AML-193 (cell line): ENCODE results near the gene ARHGEF19.
"Not testable (repeated sequence)": the region's sequence is repeated elsewhere in the genome, so short reads cannot be mapped to it uniquely, and the experiment has no call there.

Experiments used
- DNase-seq, 2 experiments: peaks; one replicate each; lab custom pipeline; 2025; lab: John Stamatoyannopoulos, UW

ARHGEF19 gene

DNA sequence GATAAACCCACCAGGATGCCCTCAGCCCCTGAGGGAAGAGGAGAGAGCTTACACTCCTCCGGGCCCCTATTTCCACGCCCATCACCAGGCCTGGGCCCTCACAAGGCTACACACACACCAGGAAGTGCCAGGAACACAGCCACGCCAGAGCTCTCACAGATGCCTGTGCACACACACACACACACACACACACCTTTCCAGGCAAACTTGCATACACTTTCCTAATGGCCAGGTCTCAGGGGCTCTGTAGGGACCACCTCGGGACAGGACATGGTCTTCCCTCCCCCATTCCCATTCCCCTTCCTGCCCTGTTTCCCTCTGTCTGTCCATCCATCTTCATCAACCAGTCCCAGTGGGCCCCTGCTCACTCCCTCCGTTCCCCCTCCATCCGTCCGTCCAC lies 46.9 kb downstream of the ARHGEF19 start:
- no peak for DNase-seq

DNA sequence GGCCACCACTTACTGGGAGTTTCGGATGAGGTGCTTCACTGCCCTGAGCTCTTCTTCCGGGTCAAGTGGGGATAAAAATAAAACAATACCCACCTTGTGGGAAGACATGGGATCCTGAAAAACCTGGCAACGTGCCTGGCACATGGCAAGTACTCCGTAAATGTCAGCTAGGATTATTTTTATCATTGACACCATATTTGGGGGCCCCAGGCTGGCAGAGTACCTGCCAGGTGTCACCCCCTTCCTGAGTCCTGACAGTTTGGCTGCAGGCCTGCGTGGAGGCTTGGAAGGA lies 47.4 kb downstream of the ARHGEF19 start:
- DNase-seq: no peak

DNA sequence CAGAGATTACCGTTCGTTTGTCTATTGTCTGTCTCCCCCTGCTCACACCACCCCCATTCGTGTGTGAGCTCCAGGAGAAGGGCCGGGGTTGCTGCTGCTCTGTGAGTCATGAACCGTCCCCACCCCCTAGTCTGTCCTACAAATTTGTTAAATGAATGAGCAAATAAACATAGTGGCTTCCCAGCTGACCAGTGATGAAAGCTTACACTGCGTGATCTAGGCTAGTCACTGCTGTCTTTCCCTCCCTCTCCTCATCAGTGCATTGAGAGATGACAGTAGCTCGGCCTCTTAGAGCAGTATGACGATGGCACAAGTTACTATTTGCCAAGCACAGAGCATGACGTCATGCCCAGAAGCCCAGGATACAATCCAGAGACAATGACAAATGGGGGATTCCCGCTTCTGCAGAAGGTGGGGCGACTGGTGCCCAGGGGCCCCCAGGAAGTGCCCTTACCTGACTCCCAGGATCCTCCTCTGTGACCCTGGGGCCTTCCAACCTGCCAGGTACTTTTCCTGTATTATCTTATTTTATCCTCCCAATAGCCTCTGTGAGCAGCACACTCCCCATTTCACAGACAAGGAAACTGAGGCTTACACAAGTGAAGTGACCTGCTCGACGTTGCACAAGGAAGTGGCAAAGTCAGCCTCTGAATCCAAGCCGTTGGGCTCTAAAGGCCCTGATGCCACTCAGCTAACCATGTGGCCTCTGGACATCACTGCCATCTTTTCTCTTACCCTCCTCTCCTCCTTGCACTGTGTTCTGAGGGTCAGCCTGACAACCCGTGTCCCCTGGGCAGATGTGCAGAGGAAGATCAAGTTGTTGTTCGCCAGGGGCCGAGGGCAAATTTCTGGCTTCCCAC lies 48.0 kb downstream of the ARHGEF19 start:
- DNase-seq: no peak

DNA sequence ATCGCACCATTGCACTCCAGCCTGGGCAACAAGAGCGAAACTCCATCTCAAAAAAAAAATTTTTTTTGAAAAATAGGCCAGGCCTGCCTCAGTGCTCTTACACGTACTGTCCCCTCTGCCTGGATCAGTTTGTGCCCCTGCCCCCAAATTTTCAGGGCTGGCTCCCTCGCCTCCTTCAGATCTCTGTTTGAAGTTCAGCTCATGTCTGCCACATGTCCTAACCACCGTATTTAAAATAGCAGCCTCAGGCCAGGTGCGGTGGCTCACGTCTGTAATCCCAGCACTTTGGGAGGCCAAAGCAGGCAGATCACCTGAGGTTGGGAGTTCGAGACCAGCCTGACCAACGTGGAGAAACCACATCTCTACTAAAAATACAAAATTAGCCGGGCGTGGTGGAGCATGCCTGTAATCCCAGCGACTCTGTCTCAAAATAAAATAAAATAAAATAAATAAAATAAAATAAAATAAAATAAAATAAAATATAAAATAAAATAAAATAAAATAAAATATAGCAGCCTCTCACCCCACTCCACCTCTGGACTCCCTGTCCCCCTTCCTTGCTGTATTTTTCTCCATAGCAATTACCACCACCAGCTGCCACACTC lies 48.7 kb downstream of the ARHGEF19 start:
- DNase-seq: not testable (repeated sequence)

DNA sequence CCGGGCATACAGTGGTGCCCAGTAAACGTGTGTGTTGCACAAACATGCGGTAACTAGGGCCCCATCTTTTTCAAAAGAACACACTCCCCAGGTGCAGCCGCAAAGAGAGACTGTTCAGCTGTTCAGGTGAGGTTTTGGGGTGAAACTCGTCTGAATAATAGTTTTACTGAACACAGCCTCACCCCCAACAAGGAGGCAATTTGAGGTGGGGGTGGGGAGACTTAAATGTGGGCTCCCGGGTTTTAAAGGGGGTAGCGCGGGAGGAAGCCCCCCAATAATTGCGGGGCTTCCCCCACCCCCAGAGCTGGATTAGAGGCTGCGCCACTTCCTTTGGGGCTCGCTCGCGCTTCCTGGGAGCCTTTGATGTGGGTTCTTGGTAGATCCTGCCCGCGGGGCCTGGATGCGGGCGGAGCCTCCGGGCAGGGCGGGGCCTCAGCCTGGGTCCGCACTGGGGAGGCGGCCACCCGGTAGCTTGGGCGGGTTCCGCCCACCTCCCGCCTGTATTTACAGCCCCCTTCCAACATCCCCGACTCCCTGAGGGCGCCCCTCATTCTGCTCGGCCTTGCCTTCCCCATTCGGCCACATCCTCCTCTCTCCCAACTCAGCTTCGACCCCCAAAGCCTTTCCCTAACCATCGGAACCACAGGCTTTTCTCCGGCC lies 50.2 kb downstream of the ARHGEF19 start:
- DNase-seq: no peak

DNA sequence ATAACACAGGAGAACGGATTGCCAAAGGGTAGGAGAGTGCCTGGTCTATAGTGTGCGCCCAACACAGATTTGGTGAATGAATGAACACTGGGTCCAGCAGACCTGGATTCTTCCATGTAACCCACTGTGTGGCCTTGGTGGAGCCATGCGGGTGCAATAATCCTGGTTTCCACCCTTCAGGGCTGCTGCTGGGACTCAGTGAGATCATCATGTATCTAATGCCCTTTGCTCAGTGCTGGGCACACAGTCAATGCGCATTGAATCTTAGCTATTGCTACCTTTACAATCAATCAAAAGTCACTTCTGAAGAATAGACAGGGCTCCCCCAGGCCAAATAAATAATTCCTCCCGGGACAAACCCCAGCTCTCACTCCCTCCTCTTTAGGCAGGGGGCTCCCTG lies 50.7 kb downstream of the ARHGEF19 start:
- DNase-seq: no peak

DNA sequence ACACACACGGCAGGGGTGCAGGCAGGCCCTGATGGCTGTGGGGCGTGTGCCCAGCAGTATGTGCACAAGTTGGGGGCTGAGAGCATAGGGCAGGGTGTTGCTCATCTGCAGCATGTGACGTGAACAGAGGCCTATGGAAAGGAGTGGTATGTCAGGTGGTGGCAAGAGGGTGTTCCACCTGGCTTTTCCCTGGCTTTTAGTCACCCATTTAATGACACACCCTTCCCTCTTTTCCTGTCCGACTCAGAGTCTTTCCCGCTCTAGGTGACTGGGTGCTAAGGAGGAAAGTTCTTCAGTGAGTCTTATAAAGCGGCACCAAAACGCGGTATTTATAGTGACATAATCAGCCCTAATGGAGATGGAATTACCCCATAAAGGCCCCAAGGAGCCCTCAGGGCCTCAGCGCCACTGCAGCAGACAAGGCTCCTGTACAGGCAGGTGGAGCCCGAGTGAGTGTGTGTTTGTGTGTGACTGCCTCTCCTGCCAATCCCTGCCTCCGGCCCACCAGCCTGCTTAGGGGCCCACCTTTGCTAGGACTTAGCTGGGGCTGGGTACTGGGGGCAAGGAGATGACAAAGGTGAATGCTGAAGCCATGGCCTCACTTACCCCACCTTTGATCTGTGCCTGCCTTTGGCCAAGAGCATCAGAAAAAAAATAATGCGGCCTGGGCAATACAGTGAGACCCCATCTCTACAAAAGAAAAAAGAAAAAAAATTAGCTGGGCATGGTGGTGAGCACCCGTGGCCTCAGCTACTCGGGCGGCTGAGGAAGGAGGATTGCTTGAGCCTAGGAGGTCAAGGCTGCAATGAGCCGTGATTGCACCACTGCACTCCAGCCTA lies 53.2 kb downstream of the ARHGEF19 start:
- DNase-seq: no peak

DNA sequence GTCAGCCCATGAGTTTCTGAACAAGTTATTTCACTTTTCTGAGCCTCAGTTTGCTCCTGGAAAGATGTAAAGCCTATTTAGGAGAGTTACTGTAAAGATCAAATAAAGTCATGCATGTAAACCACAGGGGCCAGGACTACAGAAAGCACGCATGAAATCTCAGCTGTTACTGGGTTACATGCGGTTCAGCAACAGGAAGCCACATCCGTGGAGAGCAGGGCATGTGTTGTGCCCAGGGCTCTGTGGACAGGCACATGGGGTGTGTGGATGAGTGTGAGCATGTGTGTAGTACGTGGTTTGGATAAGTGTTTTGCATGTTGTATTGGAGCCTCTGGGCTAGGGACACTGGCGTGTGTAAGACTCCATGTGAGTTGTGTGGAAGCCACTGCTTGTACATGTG lies 54.4 kb downstream of the ARHGEF19 start:
- no peak for DNase-seq

DNA sequence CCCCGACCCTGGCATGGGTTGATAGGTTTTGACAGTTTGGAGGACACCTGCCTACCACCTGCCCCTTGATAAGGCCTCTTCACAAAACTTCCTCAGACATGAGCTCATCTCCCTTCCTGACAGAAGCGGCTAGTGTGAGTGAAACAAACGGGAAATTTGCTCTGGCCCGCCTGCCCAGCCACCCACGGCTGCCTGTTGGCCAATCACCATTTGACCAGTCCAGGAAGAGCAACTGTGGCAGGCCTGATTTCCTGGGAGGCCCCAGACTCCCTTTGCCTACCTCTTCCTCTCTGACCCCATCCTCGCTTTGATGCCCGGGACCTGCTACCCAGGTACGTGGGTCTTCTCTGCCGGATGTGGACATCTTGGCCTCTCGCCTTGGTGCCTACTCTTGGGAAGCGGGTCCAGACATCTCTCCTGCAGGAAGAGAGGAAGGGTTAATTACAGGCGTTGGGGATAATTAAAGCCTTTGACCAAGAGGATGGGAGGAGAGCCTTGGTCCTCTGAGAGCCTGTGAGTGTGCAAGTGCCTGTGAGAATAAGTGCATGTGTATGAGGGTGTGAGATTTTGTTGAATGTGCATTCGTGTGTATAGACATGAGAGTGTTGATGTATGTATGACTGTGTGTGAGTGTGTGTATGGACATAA lies 55.5 kb downstream of the ARHGEF19 start:
- DNase-seq: no peak

DNA sequence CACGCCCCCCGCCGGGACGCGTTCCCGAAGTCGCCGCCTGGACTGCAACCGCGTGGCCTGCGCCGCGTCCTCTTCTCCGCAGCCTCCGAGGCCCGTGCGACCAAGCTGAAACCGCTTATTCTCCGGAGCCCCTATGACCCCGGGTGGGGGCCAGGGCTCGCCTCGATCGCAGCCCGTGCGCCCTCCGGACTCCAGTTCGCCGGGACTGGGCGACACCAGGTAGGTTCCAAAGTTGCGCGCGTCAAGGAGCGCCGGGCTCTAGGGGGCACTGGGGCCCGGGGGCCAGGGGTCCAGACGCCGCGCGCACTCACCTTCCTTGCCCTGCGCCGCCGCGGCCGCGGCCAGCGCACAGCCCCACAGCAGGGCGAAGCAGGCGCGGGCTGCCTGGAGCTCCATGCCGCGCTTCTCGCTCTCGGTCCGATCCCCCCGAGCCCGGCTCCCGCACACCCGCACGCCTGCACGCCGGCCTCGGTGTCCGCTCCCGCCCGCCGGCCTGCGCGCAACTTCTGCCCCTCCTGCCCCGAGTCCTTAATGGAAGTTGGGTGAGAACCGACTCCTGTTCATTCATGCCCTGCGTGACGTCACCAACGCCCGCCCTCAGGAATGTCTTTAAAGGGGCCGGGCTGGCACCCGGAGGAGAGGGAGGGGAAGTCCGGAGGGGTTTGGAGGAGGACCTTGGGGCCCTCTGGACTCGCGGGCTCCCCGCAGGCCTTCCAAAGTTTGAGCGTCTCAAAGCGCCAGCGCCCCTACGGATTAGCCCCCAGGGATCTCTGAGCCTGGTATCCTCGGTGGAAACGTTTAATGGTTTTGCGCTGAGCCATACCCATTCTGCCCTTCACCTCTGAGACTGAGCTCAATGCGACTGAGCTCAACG lies 56.7 kb downstream of the ARHGEF19 start, which contains the start of gene EPHA2:
EPHA2 (minus strand) TSS at position 533 of the 874 bp plus-strand sequence; CDS start at position 396, 137 bp downstream.
- no peak for DNase-seq

DNA sequence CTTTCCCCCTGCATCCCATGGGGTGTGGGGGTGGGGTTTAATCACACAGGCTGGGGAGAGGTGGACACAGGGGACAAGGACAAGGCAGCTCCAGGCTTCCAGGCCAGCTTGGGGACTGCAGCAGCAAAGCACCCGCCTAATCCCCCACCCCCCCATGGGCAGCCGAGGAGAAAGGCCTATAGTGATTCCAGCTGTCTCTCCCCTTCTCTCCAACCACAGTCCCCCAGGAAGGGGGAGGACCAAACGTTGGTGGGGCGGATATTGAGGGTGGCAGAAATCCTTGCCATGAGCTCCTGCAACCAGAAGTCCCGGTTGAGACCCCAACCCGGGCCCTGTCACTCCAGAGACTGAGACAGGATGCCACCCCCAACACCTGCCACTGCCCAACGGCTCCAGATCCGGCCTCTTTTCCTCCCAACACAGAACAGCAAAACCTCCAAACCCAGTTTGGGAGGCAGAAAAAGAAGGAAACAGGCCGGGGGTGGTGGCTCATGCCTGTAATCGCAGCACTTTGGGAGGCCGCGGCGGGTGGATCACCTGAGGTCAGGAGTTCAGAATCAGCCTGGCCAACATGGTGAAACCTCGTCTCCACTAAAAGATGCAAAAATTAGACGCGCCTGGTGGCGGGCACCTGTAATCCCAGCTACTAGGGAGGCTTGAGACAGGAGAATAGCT lies 58.3 kb downstream of the ARHGEF19 start:
- DNase-seq: no peak

DNA sequence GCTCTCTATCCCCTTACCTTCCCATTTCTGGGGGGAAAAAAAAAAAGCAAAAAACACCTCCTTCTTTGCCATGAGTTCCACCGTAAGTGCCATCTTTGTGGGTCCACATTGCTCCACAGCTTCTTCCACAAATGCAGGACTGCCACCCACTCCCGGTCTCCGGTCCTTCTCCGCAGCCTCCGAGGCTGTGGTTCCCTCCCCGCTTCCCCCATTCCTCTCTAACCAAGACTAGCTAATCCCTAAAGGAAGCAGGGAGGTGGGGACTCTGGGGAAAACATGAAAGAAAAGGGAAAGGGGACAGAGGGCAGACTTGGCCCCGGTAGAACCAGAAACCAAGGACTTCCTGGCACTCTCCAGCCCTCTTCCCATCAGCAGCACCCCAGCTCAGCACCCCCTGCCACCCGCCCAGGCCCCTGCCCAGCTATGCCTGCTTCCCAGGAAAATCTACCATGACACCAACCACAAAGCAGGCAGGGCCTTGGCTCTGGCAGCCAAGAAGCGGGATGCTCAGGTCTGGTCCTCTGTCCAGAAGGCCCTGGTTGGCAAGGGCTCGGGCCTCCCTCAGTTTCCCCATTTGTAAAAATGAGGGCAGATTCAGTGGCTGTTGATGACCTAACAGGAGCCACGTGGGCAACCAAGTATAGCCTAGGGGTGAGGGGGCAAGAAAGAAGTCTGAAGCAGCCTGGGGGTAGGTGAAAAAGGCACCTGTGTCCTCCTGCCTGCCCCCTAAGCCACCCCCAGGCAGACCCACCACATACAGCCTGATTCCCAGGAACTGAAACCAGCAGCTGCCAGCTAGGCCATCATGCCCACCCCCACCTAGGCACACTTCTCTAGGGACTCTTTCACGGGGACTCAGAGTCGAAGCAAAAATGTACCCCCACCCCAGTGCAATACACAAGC lies 59.1 kb downstream of the ARHGEF19 start:
- no peak for DNase-seq

DNA sequence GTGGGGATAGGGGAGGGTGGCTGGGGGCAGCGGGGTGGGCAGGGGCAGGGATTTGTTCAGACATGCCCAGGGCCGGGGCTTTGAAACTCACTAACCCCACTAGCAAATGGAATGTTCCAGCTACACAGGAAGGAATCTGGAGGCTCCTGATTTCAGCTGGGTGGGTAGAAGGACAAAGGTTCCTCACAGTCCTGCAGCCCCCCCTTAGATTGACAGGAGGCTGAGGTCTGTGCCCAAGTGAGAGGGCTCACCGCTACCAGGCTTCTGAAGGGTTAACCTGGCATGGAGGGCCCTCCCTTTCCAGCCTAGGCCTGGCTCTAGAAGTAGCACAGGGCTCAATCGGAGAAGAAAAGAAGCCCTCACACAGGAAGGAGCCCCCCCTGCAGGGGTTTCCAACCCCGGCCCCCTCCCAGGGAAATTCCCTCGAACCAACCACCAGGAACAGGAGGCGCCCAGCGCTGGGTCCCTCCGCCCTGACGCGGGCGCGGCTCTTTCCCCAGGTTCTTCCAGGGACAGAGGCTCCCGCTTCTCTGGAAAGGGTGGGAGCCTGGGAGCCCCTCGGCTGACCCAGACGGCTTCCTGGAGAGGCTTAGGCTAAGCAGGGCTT lies 59.9 kb downstream of the ARHGEF19 start:
- no peak for DNase-seq

DNA sequence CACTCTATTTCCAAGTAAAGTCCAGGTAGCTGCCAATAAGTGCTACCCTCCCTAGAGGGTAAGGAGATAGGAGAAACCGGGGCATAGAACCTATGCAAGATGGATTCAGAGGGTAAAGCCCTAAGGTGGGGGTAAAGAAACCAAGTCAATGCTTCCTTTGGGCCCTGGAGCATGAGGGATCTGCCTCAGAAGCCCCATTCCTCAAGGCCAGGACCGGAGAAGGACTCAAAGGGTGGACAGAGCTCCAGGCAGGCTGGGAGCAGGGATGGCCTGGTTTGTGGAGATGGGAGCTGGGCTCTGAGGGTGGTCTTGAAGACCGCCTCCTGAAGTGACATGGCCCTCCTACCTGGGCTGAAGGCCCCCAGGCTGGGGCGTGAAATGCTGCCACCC lies 60.5 kb downstream of the ARHGEF19 start:
- DNase-seq: no peak

DNA sequence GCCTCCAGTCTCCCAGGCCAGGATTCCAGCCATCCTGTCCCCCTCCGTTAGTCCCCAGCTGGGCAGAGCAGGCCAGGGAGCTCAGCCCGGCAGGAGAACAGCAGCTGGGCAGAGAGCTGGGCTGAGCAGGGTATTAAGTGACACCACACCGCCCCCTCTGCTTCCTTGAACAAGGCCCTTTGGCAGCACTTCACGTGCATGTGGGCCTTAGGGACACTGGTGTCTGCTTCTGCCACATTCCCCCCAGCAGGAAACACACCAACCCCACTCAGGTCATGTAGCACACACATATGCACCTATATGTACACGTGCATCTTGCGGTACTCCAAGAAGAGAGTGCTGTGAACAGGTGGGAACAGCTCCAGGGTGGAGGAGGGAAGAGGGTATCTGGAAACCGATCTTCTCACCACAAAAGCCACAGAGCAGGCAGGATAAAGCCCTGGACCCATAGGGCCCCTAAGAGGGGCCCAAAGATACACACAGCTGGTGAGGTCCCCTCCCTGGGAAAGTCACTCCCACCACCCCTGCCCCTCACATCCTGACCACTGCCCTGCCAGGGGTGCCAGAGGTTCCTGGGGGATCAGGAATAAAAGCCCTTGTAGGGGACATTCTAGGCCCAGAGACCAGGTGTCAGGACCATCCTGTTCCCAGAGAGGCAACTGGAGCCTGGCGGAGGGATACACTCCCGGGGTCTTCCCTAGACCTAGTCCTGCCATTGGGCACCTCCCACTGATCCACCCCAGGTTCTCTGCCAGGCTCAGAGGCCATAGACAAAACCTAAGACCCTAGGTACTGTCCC lies 61.1 kb downstream of the ARHGEF19 start:
- no peak for DNase-seq

DNA sequence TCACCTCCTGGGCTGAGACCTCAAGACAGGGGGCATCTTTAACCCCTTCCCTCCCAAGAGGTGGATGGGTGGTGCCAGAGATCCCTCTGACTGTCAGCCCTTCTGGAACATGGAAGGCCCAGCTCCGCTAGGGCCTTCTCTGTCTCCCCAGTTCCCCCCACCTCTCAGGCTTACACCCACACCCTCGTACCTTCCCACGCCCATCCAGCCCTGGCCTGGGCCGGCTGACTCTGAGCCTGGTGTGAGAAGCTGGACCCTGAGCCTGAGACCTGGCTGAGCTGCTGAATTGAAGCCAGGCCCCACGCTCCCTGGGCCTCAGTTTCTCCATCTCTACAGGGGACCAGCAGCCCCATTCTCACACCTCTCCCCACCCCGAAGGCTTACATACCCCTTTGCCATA lies 61.9 kb downstream of the ARHGEF19 start:
- no peak for DNase-seq

DNA sequence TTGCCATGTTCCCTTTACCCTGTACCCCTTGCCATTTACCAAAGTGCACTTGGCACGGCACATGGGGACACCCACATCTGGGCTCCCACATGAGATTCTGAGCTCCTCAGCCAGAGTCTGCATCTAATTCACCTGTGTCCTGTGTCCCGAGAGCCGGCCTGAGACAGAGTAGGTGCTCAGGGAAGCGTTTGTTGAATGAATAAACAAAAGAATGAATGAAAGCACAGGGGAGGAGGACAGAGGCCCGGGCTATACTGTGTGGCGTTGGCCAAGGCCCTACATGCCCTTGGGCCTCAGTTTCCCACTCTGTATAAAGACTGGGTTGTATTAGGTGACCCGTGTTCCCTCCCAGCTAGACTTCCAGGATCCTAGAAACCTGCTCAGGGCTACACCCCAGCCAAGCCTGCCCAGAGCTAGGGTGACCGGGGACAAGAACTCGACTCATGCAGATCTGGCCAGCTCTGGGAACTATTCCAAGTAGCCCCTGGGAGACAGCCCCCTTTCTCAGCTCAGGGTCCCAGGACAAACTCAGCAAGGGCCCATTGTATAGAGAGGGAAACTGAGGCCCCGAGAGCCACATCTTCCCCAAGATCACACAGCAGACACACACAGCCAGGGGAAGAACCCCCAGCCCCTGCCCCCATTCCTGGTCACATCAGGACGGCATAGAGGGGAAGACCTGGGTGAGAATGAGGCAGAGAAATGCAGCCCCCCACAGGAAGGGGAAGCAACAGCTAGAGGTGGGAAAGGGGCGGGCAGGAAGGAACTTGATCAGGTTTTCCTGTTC lies 62.6 kb downstream of the ARHGEF19 start:
- DNase-seq: no peak
